ENCODE data around the gene NTM.

DNA sequence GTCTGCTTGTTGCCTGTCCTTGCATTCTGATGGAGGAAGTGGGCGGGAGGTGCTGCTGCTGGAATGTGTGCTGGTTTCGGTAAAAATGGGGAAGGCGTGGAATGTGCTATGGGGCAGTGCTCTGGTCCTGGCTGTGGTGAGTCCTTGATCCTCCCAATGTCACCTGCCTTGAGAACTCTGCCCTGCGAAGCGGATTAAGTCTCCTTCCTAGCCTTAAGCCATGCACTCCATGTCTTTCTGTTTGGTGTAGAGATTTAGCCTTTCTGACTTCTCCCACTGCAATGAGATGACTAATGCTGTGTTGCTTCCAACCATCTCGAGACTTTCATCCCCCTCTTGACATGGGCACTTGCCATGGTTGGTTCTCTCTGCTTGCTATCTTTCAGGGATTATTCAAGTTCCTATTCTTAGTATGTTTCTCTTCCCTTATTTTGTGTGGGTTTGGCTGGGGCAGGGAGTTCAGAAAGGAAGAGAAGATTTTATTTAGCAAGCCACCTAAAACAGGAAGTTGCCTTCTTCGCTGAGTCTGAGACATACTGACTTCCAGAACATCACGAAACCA is 687.9 kb downstream of the NTM start:
- TF ChIP-seq, protein P1, sequence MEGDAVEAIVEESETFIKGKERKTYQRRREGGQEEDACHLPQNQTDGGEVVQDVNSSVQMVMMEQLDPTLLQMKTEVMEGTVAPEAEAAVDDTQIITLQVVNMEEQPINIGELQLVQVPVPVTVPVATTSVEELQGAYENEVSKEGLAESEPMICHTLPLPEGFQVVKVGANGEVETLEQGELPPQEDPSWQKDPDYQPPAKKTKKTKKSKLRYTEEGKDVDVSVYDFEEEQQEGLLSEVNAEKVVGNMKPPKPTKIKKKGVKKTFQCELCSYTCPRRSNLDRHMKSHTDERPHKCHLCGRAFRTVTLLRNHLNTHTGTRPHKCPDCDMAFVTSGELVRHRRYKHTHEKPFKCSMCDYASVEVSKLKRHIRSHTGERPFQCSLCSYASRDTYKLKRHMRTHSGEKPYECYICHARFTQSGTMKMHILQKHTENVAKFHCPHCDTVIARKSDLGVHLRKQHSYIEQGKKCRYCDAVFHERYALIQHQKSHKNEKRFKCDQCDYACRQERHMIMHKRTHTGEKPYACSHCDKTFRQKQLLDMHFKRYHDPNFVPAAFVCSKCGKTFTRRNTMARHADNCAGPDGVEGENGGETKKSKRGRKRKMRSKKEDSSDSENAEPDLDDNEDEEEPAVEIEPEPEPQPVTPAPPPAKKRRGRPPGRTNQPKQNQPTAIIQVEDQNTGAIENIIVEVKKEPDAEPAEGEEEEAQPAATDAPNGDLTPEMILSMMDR (IDR thresholded peaks at IDR 0.05) = no peak
- TF ChIP-seq POLR2A (IDR thresholded peaks at IDR 0.05) (no peak), POLR2AphosphoS5 (IDR thresholded peaks at IDR 0.05) (peak in 1 of 2 donors; percentile 4)
